GM21390 (cell line): ENCODE data around the gene RNF149.
"Not testable (repeated sequence)": the region's sequence is repeated elsewhere in the genome, so short reads cannot be mapped to it uniquely, and the experiment has no call there.

ENCODE experiments used
- ATAC-seq: cut with Tn5 transposase; IDR thresholded peaks from one replicate; pipeline ENCODE4 v1.9.1; 2021; ENCODE audit not compliant: unreplicated experiment

Gene RNF149, protein sequence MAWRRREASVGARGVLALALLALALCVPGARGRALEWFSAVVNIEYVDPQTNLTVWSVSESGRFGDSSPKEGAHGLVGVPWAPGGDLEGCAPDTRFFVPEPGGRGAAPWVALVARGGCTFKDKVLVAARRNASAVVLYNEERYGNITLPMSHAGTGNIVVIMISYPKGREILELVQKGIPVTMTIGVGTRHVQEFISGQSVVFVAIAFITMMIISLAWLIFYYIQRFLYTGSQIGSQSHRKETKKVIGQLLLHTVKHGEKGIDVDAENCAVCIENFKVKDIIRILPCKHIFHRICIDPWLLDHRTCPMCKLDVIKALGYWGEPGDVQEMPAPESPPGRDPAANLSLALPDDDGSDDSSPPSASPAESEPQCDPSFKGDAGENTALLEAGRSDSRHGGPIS

DNA sequence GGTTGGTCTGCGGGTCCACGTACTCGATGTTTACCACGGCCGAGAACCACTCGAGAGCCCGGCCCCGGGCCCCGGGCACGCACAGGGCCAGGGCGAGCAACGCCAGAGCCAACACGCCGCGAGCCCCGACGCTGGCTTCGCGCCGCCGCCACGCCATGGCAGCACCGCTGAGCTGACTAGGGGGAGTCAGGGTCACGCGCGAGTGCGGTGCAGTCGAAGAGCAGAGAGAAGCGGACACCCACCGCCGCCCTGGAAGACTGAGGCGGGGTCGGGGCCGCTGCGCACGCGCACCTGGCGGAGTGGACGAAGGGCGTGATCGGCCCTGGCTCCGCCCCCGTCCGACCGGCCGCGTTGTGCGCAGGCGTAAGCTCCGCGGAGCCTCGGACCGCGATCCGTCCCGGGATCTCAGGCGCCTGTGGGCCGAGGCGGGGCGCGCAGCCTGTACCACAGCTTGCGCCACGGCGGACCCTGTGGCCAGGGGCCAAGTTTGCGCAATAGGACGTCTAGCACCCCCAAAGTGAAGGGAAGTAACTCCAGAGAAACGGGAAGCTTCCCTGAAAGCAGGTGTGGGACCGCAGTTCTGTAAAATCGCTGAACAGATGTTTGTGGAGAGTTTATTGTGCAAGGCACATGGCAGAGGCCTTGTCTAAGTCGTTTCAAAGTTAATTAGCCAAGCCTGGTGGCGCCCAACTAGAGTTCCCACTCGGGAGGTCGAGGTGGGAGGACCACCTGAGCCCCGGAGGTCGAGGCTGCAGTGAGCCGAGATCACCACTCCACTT is at the start of gene RNF149:
TSS of gene RNF149 (minus strand) at position 270 of the 779 bp plus-strand sequence. CDS start at position 157, 113 bp downstream.
- ATAC-seq, result peak; percentile 65

DNA sequence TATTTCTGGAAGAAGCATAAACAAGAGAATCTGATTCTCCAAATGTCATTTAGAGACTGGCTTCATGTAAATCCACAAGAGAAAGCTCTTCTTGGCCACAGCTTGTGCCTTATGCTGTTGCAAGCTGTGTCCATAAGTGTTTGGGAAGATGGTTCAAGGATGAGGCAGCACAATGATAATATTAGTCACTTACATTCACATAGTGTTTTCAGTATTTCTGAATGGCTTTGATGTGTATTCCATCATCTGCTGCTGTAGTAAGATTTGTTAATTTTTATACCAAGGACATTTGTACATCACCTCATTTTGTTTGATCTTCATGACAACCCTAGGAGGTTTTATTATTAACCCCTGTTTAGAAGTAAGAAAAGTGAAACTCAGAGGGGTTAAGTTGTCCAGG is 48.9 kb upstream of the RNF149 start:
- ATAC-seq, result no peak

DNA sequence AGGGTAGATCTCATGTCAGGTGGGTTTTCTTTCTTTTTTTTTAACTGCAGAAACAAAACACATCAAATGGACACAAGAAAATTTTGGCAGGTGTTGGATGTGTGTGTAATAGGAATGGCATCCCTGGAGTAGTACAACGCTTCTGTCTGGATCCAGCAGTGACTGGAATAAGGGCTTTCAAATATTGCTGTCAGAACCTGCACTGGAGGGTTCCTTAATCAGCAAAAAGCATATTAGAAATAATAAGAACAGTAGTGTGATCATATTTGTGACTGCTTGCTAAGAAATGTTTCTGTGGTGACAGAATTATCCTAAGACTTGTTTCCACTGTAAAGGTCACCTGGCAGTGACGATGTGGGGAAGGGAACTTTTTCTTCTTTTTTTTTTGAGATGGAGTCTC is 48.0 kb upstream of the RNF149 start:
- ATAC-seq, result no peak

DNA sequence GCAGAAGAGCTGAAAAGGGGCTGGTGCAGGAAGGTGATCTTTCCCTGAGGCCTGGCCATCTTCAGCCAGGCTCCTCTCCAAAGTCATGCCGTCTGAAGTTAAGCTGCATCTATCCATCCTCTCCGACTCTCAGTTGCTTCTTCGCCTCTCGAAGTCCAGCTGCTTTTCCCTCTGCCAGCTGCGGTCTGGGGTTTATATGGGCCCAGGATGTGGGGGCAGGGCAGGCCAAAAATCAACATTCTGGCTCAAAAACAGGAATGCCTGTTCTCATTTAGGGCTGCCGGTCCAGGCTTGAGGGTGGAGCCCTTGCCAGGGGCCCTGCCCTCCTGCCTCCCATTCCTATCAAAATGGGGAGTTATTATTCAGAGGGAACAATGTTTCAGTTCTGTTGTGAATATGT is 47.6 kb upstream of the RNF149 start:
- no peak for ATAC-seq

DNA sequence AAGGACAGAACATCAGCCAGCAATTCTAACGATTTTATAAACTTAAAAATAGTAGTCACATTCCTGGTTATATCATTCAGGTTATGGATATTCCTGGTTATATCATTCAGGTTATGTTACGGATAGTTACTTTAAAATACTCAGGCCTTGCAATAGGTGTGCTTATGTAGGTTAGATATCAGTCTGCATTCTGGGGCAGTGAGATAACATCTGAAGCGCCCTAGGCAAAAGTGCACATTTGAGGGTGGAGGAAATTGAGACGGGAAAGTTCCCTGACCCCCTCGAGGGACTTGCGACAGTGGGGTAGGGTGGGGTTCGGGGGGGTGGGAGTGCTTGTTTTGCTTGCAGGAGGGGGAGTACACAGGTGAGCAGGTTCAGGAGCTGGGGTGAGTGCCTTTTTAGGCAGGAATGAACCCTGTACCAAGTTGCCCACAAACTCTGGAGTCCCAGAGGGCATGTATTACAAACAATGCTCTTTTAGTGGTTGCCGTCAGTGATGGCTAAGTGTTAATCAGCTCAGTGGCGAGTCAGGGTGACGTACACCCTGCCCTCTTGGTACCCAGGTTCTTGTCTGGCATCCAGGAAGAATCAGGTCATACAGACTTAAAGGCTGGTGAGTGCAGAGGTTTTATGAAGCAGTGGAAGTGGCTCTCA is 47.0 kb upstream of the RNF149 start:
- no peak for ATAC-seq

DNA sequence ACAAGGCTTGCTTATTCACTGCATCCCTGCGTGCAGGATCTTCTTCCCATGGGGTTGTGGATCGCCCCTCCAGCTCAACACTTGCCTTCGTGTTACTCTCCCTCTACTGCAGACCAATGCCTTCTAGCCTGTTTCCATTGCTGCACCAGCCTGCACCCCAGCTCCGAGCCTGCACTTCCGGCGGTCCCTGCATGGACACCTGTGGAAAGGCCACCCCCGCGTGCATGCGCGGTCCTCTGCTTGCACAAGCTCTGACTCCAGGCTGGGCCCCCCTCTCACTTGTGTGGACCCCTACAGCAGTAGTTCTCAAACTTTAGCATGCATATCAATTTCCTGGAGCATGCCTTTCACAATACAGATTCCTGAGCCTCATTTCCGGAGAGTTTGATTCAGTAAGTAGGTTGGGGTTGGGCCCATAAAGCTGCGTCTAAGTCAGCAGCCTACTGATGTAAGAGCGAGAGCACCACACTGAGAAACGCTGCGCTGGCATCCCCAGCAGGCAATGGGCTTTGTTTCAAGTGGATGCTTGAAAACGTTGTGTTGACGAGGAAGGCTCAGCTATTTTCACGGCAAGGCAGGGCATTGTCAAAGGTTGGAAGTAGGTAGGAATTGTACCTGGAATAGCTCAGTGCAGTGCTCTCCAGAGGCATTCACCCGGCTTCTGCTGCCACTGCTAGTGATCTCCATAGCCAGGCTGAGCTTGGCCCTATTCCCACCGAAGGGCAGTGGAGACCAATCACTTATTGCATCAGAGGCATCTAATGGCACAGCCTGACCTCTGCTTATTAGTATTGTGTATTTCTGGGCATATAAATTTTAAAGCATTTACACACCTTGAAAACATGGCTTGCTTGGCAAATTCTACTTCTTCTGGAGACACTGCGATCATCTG is 46.2 kb upstream of the RNF149 start:
- no peak for ATAC-seq

DNA sequence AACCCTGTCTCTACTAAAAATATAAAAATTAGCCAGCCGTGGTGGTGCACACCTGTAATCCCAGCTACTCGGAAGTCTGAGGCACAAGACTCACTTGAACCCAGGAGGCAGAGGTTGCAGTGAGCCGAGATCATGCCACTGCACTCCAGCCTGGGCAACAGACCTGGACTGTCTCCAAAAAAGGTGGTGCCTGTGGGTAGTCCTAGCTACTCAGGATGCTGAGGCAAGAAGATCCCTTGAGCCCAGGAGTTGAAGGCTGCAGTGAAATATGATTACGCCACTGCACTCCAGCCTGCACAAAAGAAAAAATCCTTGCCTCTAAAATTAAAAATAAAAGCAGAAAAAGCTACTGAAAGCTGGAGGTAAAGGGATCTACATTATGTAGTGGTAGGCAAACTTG is 44.1 kb upstream of the RNF149 start:
- ATAC-seq, result not testable (repeated sequence)

DNA sequence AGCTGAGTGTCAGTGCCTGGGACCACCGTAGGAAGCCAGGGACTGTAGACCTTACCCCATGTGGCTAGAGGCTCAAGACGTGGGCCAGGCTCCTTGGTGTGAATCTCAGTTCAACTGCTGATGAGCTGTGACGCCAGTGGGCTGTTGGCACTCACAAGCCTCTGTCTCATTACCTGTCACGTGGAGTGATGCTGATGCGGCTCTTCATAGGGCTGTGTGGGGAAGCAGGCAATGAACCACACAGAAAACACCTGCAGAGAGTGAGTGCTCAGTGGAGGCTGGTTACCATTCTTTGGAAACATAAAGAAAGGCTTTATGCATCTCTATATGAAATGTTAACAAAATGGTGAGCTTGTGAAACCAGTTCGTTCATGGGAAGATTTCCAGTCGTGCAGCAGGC is 42.7 kb upstream of the RNF149 start:
- ATAC-seq, result no peak

DNA sequence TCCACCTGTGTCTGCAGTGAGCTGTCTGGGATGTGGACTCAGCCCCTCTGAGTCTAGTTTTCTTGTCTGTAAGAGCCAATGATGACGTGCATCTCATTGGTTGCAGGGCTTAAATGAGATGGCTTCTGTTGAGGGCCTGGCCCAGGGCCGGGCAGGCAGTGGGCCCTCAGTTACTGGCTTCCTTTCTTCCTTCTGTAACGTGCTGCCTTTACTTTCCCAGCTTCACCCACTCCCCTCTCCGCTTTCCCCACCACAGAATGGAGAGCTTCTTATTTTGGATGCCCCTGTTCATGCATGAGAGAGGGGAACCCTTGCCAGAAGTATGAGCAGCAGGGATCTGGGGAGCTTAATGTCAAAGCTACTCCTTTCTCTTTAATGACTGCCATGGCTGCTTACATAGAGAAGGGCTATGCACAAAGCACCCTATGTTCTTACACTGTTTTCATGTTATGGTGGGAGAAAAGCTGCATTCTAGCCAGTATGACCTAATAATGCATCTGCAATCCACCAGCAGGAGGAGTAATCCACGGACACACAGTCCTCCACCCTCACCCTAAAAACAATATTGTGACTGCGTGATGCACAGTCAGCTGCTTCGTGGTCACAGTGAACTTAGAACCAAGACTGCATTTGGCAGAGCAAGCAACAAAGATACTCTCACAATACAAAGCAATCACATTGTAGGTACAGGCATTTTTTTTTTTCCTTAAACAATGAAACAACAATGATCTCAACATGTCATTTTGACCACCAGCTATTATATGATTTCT is 41.6 kb upstream of the RNF149 start:
- no peak for ATAC-seq

DNA sequence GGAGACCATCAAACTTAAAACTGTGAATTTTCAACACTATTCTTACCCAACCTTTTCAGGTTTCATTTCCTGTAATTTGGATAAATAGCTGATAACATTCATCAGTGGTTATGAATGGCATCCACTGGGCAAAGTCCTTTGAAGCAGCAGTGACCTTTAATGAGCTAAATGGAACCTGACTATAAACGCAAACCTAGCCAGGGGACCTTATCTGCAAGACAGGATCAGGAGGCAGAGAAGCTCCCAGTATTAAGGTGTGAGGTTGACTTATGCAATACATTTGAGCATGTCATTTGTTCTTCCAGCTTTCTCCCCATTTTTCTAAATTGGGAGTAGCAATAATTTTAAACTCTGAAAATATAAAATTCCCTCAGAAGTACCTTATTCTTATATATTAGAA is 40.4 kb upstream of the RNF149 start:
- no peak for ATAC-seq

DNA sequence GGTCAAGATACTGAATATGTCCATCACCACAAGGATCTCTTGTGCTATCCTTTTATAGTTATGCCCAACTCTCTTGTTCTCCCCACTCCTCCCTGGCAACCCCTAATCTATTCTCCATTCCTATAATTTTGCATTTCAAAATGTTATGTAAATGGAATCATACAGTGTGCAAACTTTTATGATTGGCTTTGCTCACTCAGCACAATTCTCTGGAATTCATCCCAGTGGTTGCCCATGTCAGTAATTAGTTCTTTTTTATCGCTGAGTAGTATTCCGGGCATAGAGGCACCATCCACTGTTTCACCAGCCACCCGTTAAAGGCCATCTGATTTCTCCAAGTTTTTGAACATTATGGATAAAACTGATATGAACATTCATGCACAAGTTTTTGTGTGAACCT is 38.4 kb upstream of the RNF149 start:
- ATAC-seq, result no peak

DNA sequence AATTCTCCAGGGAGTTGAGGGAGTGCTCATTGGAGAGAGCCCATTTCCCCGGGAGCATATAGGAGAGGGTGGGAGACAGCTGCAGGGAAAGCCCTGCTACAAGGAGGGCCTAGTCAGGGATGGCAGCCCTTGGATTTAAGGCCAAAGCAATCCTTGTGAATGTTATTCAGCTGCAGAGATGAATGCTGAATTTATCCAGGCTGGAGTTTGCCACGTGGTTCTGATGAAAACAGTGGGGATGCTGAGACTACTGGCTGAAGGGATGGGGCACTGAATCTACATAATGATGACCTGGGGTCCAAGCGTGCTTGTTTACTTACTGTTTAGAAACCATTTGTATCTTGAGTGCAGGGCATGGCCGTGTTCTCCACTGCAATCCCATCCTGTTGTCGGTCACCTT is 35.6 kb upstream of the RNF149 start:
- no peak for ATAC-seq

DNA sequence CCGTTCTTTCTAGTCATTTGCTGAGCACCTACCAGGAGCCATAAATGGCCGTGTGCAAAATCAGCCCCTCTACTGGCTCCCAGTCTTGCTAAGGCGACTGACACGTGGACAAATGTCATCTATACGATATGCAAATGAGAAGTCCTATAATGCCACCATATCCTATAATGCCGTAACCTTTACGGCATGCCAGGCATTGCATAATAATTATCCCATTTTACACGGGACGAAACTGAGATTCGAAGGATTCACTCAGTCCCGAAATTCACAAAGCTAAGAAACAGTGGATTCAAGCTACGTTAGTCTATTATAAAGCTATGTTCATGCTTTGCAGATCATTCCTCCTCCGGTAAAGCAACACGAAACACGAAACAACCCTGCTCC is 34.1 kb upstream of the RNF149 start:
- no peak for ATAC-seq

DNA sequence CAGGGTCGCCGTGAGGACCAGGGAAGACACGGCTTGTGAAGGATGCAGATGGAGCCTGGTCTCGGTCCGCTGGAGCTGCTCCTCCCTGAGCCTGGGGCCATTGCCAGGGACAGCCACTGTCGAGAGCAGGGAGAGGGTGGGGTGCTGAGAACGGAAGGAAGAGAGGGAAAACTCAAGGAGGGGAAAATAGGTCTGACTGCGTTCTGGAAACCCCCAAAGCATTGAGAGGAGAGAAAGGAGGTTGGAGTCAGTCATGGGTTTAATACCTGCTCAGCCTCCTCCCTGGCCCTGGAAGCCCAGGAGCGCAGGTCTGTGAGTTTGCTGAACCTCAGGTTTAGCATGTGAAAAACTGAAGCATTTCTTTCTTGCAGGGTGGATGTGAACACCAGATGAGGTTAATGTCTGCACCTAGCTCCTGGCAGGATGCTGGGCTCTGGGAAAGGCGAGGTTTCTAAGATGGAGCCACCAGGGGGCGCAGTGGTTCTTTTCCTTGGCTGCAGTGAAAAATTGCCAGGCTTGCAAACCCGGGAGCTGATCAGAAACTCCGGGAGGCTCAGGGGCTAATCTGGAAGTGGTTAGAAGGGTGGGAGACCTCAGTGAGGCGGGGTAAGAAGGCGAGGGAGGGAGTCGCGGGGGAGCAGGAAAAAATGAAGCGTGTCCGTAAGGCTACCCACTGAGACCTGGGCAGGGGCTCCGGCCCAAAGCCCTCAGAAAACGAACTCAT is 33.6 kb upstream of the RNF149 start:
- no peak for ATAC-seq

DNA sequence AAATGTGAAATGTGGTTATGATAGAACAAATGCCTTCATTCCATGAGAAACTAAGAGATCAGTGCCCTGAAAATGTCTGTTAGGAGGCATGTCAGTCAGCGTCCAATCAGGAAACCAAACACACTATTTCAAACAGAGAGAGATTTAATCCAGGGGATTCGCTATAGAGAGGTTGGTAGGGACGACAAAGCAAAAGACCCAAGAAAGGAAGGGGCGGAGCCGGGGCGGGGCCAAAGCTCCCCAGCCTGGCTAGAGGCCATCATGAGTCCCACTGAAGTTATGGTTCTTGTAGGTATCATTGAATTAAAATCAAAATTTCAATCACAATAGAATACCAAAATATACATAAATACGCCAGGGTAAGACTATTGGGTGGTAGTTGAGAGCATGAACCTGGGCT is 32.9 kb upstream of the RNF149 start:
- no peak for ATAC-seq

DNA sequence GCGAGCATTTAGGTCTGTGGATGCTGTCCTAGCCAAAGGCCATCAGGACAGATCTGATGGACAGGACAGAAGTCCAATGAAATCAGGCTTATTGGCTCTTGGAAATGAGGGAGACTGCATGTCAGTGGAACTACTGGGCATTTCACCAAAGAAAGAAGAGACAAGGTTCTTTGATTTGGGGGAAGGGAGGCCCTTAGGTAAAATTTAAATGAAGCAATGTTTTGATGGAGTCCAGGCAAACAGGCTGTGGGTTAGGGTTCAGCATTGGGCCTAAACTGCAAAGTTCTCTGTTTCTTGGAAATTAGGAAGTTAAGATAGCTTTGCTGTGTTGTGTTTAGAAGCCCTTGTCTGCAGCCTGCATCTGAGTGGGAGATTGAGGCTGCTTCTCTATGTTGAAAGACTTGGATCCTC is 31.6 kb upstream of the RNF149 start:
- no peak for ATAC-seq

DNA sequence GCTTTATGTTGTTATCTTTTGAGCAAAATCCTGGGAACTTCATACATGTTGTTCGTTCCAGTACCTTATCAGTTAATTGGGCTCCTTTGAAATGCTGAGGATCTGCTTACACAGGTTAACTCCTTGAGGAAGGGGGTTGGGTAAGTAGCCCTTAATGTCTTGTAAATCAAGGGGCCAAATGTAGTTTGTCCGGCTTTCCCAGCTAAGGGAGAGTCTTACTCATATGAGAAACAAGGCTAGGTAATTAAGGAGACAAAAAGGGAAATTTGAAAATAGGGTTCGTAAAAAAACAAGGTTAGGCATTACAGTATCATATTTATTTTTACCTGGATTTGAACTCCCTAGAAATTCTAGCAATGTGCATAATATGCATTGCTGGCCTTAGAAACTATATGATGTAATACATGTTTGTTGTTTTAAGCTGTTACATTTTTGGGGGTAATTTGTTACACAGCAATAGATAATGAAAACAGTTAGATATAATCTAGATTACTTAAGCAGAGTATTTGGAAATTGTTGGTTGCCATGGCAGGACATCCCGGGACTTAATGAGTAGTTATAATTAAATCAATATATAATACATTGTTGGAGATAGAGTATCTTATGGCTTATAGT is 30.9 kb upstream of the RNF149 start:
- ATAC-seq, result no peak

DNA sequence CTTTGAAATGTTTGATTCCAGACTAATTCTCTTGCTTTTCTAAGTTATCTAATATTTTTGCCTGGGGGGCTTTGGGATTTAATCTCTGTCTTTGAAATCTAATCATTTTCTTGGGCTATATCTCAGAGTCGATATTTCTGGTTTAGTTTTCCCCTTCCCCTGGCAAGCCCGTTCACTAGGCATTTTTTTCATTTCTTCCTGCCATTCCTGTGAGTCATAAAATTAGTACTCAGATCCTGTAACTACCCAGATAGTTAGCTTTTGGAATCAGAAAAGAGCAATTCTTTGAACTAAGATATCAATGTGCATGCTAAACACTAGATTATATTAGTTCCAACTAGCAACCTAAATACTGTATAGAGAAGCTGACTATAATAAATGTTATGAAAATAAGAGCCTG is 29.4 kb upstream of the RNF149 start:
- no peak for ATAC-seq
